Measurements from ENCODE around the gene PPP2R5C.
"Not testable (repeated sequence)": the region's sequence is repeated elsewhere in the genome, so short reads cannot be mapped to it uniquely, and the experiment has no call there.

The PPP2R5C gene

DNA sequence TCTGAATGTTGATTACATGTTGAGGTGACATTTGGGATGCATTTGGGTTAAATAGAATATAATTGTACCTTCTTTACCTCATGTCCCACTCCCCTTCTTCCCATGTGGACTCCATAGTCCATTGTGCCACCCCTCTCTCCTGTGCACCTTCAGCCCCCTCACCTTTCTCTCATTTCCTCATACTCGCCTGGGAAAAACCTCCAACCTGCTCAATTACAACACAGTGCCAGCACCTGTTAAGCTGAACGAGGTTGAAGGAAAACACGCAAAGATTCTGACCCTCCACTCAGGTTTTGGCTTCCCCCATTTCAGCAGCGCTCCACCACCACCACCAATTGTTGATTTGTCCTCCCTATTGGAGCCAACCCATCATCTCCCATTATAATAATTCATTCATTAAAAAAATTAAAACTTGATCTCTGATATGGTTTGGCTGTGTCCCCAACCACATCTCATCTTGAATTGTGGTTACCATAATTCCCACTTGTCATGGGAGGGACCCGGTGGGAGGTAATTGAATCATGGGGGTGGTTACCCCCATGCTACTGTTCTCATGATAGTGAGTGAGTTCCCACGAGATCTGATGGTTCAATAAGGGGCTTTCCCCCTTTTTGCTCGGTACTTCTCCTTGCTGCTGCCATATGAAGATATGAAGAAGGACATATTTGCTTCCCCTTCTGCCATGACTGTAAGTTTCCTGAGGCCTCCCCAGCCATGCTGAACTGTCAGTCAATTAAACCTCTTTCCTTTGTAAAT, 33.7 kb upstream of the PPP2R5C start:
- no peak for DNase-seq

DNA sequence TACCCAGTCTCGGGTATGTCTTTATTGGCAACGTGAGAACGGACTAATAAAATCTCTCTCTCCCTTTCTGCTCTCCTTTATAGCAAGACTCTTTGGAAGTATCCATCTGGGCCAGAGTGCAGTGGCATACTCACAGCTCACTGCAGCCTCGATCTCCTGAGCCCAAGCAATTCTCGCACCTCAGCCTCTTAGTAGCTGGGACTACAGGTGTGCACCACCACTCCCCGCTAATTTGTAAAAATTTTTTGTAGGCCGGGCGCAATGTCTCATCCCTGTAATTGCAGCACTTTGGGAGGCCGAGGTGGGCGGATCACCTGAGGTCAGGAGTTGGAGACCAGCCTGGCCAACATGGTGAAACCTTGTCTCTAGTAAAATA, 33.2 kb upstream of the PPP2R5C start:
- no peak for DNase-seq

DNA sequence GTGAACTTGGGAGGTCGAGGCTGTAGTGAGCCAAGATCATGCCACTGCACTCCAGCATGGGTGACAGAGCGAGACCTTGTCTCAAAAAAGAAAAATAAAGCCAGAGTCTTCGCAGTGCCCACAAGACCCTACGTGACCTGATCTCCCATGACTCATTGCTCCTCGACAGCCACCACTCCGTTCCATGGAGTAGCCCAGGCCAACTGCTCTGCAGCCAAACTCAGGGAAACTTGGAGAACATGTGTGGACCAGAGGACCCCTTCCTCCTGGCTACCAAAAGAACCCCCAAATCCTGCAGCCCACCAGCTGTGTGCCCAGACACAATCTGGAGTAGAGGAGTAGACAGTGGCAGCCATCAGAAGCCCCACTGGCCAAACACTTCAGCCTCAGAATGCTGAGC, 32.1 kb upstream of the PPP2R5C start:
- DNase-seq: no peak

DNA sequence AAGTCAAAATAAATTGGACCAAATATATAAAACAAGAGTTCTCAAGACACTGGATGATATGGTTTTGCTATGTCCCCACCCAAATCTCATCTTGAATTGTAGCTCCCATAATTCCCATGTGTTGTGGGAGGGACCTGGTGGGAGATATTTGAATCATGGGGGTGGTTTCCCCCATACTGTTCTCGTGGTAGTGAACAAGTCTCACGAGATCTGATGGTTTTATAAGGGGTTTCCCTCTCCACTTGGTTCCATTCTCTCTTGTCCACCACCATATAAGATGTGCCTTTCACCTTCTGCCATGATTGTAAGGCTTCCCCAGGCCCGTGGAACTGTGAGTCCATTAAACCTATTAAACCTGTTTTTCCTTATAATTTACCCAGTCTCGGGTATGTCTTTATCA, 31.4 kb upstream of the PPP2R5C start:
- not testable (repeated sequence) for DNase-seq

DNA sequence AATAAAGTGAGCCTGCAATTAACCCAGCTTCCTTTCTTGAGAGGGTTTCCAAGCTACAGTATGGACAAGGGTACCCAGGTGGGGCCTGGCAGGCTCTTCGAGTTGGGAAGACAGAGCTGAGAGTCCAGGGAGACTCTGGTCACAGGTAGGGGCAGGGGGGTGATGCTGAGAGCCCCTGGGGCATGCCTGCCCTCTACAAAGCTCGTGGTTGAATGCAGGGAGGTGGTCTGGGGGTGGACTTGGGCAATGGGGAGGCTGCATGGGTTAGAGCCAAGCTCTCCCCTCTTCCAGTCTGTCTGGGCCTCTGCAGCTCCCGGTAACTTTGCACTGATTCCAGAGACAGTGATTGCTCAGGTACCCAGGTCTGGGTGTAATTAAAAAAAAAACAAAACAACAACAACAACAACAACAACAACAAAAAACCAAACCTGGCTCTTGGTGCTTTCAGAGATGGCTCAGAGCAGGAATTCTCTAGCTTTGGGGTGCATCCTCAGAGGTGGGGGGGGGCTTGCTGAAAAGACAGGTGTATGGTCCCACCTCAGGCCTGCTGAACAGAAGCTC, 30.8 kb upstream of the PPP2R5C start:
- no peak for DNase-seq

DNA sequence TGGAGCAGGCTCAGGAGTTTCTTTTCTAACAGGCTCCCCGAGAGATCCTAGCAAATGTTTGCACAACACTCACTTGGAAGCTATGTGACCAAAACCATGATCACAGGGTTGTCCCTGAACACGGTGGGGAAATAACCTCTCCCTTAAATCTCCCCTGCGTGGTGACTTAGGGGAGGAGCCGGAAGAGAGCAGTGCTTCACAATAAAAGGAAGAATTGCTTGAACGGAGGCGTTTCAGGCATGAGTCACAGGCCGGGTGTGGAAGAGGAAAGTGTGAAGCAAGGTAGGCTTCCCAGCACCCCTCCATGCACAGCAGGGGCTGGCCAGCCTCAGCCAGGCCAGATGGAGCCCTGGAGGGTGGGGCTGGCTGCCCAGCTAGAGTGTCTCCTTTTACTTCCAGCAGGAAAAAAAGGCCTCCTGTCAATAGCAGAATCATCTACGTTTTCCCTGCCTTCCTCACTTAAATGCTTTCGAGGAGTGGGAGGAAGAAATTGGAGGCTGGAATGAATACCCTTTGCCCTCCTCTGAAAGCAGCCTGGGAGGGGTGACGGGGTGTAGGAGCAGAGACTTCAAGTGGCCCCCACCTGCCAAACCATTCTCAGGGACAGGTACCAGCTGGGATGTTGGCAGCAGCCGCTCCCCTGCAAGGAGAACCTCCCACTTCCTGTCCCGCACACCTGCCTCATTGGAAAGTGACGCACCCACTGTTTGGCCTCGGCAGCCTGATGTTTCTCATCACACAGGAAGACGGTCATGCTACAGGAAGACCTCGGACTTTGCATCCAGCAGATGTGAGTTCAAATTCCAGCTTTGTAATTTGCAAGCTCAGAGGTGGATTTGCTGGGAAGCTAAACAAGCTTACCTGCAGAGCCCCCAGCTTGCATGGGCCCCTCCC, 30.1 kb upstream of the PPP2R5C start:
- DNase-seq: no peak

DNA sequence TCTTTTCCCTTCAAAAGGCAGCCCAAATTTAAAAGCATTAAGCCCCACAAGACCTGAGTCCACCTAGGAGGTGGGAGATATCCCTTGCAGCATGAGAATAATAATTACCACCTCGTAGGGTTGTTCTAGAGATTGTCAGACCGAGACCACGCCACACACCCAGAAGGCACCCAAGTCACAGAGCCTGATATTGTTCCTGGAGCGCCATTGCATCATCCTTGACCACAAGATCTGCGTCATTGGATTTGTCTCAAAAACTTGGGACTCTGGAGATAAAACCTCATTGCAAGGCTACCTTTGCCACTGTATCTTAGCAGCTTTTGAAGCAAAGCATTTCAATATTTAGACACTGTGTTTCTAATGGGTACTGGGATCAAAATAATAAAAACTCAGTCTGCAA, 29.4 kb upstream of the PPP2R5C start:
- DNase-seq: no peak

DNA sequence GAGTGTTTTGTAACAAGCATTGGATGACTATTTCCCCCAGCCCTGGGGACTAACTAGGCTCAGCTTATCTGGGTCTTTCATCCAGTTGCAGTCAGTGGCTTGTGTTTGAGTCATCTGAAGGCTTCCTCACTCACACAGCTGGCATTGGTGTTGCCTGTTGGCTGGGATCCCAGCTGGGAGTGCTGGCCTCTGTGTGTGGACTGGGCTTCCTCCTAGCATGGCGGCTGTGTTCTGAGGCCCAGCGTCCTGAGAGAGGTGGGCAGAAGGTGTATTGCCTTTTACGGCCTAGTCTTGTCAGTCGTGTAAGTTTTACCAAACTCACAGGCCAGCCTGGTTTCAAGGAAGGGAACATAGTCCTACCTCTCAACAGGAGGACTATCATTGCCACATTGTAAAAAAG, 28.3 kb upstream of the PPP2R5C start:
- DNase-seq: no peak

DNA sequence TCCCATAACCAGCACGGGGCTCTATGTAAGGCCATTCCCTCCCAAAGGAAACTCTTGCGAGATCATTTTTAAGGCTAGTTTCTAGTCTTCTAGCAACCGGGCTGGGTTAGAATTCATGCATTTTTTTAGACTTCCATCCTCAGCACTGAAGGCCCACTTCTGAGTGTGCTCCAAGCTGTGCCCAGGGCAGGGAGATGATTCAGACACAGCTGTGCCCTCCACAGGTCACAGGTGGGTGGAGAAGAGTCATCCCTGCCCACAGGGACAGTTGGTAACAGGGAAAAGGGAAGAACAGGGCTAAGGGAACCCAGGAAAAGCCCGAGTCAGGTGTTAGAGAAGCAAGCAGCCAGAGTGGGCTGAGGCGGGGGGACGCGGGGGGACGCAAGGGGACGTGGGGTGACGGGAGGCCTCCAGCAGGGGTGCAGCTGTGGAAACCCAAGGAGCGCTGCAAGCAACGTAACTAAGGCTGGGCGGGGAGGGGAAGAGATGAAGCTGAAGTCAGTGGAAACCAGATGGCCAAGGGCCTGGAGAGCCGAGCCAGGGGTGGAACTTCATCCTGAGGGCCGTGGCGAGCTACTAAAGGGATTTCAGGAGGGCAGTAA, 27.2 kb upstream of the PPP2R5C start:
- no peak for DNase-seq

DNA sequence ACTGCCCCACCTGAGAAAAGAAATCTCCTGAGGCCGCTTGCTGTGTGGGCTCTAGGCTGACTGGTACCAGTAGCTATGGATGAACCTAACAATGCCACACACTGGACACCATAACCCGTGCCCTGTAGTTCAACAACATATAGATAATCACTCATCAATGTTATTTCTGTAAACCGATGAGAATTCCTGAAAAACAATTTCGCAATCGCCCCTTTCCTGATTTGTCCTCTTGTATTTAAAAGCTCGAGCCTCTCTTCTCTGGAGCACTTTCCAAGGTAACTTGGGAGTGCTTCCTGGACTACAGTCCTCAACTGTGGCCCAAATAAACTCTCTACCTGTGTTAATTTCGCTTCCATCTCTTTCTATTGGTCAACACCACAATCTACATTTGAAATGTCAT, 26.1 kb upstream of the PPP2R5C start:
- DNase-seq: no peak

DNA sequence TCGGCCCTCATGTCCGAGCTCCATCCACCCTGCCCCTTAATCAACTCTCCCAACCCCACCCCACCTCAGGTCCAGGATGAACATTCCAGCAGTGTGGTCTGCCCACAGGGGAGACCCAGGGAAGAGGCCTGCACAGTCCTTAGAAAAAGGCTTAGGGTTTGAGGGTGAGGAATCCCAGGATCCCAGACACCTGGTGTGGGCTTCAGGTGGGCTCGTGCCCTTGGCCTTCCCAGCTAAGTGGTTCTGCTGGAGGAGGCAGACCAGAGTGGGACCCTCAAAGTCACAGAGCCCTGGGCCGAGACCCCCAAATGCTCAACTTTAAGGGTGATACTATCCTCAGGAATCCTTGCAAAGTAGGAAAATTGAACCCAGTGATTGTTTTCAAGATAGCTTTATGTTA, 25.4 kb upstream of the PPP2R5C start:
- DNase-seq: no peak

DNA sequence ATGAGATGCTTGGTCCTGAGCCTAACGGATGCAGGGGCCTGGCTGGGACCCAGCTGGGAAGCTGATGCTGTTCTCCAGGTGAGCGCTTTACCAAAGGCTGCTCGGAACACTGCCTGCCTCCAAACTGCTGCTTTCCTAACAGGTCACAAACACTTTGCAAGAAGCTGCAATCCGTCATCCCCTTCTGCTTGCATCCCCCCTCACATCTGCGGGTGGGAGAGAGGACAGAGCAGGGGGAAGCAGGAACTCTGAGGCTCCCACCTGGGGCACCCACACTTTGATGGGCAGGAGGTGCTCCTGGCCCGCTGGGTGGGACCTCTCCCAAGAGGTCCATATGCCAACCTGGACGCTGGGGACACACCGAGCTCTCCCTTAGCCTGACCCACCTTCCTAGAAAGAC, 24.9 kb upstream of the PPP2R5C start:
- no peak for DNase-seq

DNA sequence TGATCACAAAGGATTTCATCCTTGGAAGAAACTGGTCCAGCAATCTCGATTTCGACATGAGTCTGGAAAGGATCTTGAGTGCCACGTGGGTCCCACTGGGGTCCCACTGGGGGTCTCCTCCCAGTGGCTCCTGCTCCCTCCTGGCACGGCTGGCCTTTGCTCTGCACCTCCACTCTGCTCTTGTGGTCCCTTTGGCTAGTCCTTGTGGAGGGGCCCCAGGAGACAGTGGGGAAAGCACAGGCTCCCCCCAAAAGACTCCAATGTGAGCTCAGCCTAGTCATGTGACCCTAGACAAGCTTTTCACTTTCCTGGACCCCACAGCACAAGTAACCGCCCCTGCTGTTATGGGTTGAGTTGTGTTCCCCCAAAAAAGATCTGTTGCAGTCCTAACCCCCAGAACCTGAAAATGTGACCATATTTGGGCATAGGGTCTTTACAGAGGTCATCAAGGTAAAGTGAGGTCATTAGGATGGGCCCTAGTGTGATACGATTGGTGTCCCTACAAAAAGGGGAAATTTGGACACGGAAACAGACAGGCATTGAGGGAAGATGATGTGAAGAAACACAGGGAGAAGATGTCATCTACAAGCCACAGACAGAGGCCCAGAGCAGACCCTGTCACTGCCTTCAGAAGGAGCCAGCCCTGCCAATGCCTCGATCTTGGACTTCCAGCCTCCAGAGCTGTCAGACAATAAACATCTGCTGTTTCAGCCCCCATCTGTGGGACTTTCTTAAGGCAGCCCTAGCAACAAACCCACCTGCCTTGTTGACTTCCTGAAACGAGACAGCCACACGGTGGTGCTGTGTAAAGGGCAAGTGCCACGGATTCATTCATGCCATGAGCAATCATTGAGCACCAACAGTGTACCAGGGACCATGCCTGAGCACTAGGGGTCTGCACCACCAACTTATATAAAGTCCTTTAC, 23.8 kb upstream of the PPP2R5C start:
- DNase-seq: no peak

DNA sequence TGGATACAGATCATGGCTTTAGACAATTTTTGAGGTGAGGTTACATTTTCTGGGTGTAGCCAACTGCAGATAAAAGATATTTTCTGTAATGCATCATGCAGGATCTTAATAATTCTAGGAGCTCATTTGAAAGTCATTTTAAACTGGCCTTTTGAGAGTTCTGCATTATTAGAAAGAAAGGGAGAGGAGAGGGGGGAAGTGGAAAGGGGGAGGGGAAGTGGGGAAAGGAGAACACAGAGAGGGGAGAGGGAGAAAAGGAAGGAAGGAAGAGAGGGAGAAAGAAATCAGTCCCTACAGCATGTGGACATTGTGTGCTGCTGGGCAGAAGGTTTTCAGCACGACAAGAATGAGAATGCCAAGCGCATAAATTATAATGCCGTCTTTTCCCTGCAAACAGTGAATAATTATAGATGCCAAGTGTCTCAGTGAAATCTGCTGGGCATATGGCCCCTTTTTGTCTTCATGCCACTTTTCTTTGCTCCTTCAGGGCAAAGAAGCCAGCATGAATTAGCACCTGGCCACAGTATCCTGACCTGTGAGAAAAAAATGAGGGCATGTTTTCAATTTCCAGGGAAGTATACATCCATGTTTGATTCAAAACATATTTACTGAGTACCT, 22.7 kb upstream of the PPP2R5C start:
- no peak for DNase-seq

DNA sequence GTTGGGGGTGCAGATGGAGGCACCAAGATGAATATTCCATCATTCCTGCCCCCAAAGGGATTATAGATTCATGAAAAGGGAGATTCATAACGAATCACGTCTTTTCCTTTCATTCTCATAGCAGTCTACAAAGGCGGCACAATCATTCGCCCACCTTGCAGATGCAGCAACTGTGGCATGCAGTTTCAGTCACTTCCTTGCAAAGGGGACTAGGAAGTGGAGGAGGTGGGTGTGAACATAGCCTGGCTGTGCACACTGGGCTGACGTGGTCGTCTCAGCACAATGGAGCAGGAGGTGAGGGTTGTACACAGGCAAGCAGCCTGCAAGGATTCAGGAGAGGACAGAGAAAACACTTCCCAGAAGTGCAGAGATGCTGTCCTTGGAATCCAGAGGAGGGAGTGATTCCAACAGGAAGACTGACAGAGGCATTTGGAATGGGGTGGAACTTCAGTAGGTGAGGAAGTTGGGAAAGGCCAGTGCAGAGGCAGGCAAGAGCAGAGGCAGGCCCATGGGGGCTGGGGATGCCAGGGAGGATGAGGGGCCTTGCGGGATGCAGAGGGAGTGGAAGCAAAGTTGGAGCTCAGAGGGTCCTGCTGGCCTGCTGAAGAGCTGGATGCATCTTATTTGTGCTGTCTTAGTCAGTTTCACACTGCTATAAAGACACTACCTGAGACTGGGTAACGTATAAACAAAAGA, 21.9 kb upstream of the PPP2R5C start:
- no peak for DNase-seq

DNA sequence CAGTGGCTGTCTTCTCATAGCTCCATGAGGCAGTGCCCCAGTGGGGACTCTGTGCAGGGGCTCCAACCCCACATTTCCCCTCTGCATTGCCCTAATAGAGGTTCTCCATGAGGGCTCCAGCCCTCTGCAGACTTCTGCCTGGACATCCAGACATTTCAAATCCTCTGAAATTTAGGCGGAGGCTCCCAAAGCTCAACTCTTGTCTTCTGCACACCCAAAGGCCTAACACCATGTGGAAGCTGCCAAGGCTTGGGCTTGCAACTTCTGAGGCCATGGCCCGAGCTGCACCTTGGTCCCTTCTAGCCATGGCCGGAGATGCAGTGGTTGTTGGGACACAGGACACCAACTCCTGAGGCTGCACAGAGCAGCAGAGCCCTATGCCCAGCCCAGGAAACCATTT, 20.5 kb upstream of the PPP2R5C start:
- DNase-seq: no peak

DNA sequence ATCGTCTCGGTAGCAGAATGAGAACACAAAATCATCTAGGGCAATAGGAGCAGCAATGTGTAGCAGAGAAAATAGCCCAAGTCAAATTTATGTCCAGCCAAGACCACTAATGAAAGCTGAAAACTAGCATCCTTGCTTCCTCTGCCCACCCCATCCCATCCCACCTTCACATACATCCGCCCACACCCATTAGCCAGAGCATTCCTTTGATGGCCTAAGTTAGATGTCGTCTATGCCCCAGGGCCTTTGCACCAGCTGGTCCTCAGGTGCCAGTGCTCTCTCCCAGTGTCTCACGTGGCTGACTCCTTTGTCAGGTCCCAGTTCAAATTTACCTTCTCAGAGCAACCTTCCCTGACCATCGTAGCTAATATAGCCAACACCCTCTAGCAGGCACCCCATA, 17.8 kb upstream of the PPP2R5C start:
- DNase-seq: no peak

DNA sequence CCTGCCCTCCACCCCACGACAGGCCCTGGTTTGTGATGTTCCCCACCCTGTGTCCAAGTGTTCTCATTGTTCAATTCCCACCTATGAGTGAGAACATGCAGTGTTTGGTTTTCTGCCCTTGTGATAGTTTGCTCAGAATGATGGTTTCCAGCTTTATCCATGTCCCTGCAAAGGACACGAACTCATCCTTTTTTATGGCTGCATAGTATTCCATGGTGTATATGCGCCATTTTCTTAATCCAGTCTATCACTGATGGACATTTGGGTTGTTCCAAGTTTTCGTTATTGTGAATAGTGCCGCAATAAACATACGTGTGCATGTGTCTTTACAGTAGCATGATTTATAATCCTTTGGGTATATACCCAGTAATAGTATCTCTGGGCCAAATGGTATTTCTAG, 17.1 kb upstream of the PPP2R5C start:
- DNase-seq: not testable (repeated sequence)

DNA sequence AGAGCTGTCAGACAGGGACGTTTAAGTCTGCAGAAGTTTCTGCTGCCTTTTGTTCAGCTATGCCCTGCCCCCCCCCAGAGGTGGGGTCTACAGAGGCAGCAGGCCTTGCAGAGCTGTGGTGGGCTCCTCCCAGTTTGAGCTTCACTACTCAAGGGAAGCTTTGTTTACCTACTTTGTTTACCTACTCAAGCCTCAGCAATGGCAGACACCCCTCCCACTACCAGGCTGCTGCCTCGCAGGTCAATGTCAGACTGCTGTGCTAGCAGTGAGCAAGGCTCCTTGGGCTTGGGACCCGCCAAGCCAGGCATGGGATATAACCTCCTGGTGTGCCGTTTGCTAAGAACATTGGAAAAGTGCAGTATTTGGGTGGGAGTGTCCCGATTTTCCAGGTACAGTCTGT, 11.8 kb upstream of the PPP2R5C start:
- not testable (repeated sequence) for DNase-seq

DNA sequence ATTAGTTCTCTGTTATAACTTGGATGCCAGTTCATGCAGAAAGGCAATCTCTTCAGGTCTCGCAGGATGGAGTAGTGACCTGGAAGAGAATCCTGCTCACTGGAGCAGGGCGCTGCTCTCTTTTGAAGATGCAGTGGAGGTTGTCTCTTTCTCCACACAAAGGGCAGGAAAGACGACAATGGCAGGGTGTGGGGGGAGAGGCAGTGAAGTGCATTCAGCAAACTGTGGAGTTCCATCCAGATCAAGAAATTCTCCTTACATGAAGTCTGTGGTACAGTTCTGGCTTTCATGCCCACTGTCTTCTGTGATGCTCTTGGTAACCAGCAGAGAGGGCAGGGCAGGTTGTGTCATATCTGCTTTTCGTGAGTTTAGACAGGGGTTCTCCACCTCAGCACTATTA, 6.6 kb upstream of the PPP2R5C start:
- no peak for DNase-seq

DNA sequence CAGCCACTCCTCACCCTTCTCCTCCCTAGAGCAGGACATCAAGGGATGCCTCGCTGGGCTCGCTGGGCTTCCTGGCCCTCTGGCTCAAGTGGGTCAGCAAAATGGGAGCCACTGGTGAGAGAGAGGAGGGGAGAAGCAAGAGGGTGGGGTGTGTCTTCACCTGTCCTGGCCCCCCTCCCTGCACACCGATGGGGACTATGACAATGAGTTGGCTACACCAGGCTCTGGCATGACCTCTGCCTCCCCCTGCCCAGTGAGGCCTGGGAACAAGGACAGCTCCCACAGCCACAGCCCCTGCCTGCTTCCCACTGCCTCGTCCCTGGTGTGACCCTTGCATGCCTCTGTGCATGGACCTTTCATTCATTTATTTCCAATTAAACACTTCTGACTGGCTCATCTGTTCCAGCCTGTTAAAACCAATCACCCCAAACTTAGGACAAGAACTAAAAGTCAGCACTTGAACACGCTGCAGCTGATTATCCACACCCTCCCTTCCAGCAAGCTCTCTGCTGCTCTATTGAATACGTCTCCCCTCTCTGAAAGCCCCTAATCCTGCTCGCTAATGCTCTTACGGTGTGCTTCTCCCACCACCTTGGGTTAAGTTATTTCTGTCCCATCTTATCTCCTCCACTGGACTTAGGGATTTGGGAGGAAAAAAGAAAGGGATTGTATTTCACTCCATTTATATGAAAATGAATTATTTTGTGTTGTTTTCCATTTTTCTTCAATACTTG, 5.8 kb upstream of the PPP2R5C start:
- no peak for DNase-seq

All from right forelimb (tissue), 1 donor.